GM21381 (cell line): ENCODE measurements around the gene KRTAP5-10.
"Not testable (repeated sequence)": the region's sequence is repeated elsewhere in the genome, so short reads cannot be mapped to it uniquely, and the experiment has no call there.

Experiments
- ATAC-seq: cut with Tn5 transposase; IDR thresholded peaks from one replicate; pipeline ENCODE4 v1.9.1; 2021; ENCODE audit warnings: mild to moderate bottlenecking, moderate library complexity; ENCODE audit not compliant: unreplicated experiment

KRTAP5-10 gene, protein sequence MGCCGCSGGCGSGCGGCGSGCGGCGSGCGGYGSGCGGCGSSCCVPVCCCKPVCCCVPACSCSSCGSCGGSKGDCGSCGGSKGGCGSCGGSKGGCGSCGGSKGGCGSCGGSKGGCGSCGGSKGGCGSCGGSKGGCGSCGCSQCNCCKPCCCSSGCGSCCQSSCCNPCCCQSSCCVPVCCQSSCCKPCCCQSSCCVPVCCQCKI

DNA sequence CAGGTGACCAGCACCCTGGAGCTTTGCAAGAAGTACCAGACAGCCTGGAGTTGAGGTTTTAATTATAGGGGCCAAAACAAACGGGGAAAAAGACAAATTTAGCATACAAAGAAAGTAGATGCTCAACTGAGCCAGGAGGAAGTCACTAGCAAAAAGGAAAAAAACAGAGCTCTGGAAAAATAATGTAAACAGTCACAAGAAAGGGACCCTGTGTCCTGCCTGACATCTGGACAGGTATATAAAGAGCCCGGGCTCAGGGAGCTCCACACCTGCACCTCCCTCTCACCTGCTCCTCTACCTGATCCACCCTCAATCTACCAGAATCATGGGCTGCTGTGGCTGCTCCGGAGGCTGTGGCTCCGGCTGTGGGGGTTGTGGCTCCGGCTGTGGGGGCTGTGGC lies at the start of gene KRTAP5-10:
KRTAP5-10 (plus strand) TSS at position 301 of the 400 bp plus-strand sequence; CDS start at position 326, 25 bp downstream.
- ATAC-seq = no peak

DNA sequence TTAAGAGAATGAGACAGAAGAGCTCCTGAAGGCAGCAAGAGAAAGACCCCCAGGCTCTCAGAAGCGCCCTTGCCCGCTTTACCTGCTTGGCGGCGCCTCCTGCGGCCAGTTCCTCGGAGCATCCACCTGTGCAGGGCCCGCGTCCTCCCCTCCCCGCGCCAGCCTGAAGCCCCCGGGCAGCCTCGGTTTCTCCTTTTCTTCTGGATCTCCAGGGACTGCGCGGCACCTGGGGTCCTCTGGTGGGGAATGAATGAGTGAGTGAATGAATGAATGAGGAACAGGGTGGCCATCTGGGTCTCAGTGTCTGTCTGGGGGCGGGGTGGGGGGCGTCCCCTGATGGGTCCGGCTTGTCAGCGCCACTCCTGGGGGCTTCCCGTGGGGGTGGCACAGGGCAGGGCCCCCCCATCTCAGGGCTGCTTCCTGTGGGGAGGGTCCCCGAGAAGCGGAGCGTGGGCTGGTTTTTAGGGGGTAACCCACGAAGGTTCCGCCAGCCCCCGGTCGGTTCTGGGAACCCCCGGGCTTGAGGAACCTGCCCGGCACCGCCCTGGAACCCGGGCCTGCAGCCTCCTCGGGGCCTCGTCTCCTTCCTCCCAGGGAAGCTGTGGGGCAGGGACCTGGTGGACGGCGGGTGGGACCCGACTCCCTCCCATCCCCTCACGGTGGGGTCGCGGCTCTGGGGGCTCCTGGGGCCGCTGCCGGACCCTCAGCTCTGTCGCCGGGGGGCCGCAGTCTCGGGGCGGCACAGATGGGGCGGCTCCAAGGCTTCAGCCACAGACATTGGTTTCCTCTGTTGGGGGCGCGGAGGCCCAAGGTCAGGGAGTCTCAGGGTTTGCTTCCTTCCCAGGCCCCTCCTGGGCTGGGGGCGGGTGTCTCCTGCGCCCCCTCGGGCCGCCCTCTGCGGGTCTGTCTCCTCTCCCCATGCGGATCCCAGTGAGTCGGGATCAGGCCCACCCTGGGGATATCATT lies 46.6 kb upstream of the KRTAP5-10 start:
- no peak for ATAC-seq

DNA sequence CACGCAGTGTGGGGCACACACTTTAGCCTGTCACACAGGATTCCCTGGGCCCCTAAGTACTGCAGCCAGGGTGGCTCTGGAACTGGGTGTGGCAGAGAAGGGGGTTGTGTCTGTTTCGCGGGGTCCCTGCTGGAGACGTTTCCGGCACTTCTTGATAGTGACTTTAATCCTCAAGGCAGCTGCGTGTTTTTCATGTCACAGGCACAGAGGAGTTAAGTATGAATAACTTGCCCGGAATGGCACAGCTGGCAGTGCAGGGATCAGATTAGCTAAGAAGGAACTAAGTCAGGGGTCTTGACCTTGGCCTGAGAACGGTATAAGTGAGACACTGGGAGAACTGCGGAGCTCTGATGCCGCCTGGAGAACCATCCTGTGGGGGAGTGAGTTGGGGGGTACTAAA lies 45.8 kb upstream of the KRTAP5-10 start:
- no peak for ATAC-seq

DNA sequence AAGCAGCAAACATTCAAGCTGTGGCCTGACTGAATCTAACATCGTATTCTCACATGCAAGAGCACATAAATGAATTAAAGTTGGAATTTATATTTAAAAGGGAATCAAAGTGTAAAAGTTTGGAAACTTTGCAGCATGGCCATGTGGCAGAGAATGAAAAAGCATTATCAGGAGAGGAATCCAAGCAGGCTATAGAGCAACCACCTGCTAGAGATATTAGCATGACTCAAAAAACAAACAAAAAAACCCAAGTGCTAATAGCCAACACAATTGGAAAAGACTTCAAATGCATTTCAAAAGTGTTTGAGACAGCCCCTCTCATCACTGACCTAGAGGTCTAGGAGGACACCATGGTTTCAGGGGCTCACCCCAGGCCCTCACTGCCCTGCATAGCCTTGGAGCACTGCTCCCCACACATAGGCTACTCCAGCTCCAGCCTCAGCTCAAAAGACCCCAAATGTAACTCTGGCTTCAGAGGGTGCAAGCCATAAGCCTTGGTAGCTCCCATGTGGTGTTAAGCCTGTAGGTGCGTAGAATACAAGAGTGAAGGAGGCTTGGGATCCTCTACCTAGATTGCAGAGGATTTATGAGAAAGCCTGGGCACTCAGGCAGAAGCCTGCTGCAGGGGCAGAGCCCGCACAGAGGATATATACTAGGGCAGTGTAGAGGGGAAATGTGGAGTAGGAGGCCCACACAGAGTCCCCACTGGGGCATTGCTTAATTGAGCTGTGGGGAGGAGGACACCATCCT lies 40.0 kb upstream of the KRTAP5-10 start:
- no peak for ATAC-seq

DNA sequence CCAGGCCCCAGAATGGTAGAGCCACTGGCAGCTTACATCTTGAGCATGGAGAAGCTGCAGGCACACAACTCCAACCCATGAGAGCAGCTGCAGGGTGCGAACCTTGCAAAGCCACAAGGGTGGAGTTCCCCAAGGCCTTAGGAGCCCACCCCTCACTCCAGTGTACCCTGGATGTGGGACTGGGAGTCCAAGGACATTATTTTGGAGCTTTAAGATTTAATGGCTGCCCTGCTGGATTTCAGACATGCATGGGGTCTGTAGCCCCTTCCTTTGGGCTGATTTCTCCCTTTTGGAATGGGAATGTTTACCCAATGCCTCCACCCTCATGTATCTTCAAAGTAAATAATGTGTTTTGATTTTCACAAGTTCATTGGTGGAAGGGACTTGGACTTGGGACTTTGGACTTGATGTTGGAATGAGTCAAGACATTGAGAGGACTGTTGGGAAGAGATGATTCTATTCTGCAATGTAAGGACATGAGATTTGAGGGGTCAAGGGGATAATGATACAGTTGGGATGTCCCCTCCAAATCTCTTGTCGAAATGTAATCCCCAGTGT lies 39.3 kb upstream of the KRTAP5-10 start:
- no peak for ATAC-seq

DNA sequence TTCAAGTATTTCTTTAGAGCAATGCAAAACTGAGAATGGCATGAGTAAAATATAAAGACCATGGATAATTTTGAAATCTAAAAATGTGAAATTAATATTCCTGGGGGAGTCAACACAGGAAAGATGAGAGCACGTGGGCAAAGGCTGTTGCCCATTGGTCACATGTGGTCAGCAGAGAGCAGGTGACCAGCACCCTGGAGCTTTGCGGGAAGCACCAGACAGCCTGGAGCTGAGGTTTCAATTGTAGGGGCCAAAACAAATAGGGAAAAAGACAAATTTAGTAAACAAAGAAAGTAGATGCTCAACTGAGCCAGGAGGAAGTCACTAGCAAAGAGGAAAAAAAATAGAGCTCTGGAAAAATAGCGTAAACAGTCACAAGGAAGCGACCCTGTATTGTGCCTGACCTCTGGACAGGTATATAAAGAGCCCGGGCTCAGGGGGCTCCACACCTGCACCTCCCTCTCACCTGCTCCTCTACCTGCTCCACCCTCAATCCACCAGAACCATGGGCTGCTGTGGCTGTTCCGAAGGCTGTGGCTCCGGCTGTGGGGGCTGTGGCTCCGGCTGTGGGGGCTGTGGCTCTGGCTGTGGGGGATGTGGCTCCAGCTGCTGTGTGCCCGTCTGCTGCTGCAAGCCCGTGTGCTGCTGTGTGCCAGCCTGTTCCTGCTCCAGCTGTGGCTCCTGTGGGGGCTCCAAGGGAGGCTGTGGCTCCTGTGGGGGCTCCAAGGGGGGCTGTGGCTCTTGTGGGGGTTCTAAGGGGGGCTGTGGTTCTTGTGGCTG lies 38.4 kb upstream of the KRTAP5-10 start, which contains the start of gene KRTAP5-7:
KRTAP5-7 (plus strand) TSS at position 472 of the 780 bp plus-strand sequence; CDS start at position 506, 34 bp downstream.
- ATAC-seq = not testable (repeated sequence)

DNA sequence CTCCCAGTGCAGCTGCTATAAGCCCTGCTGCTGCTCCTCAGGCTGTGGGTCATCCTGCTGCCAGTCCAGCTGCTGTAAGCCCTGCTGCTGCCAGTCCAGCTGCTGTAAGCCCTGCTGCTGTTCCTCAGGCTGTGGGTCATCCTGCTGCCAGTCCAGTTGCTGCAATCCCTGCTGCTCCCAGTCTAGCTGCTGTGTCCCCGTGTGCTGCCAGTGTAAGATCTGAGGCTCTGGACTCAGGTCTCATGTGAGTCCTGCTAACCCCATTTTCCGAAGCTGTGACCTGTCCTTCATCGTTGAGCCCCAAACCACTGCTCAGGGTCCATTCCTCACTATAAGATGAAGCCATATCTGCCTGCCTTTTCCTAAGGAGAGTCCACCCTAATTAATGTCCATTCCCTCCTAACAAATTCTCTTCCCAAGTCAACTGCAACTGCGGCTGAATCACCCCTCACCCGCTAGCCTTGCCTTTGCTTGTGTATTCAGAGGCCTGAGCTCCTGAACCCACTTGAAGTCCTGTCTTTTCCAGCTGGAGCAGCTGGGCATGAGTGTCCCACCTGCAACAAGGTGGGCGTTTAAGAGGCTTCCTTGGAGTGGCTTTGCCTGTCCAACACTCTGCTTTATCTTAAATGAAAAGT lies 37.7 kb upstream of the KRTAP5-10 start:
- no peak for ATAC-seq

DNA sequence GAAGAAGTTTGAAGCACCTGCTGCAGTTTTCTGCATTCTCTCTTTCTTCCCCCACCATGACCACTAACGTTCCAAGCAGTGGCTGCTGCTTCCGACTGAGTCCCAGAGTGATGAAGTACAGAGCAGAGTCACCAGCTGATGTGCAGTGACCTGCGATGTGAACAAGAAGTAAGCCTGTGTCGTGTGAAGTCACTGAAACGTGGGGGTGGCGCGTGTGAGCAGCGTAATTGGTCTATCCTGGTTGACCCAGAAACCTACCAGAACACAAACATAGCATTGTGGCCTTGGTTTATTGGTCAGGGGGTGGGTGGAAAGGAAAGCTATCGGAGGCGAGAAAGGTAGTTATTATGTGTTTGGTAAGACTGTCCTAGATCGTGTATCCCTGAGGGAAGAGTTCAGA lies 34.8 kb upstream of the KRTAP5-10 start:
- ATAC-seq = no peak

DNA sequence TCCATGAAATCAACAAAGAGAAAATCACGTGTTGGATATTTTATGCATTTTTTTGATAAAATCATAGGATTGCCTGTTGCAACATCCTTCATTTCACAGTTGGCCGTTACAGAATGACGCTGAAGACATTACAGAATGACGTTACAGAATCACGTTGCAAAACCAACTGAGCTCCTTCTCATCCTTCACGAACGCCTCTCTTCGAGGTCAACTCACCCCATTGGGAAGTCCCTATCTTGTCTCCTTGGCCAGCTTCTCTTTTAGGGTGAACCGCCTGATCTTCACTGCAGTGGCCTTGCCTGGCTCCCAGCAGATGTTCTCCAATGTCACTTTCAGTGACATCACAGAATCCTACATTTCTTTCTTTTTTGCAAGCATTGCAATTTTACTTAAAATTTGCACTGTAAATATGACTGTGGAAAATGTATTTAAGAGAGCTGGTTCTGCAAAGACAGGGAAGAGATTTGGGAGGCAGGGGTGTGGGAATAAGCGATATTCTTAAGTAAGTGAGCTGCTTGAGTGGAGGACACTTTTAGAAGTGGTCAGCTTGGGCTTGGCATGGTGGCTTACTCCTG lies 33.2 kb upstream of the KRTAP5-10 start:
- no peak for ATAC-seq

DNA sequence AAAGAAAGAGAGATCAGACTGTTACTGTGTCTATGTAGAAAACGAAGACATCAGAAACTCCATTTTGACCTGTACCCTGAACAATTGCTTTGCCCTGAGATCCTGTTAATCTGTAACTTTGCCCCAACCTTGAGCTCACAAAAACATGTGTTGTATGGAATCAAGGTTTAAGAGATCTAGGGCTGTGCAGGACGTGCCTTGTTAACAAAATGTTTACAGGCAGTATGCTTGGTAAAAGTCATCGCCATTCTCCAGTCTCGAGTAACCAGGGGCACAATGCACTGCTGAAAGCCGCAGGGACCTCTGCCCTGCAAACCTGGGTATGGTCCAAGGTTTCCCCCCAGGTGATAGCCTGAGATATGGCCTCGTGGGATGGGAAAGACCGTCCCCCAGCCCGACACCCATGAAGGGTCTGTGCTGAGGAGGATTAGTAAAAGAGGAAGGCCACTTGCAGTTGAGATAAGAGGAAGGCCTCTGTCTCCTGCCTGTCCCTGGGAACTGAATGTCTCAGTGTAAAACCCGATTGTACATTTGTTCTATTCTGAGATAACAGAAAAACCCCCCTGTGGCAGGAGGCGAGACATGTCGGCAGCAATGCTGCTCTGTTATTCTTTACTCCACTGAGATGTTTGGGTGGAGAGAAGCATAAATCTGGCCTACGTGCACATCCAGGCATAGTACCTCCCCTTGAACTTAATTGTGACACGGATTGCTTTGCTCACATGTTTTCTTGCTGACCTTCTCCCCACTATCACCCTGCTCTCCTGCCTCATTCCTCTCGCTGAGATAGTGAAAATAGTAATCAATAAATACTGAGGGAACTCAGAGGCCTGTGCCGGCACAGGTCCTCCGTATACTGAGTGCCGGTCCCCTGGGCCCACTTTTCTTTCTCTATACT lies 30.4 kb upstream of the KRTAP5-10 start:
- ATAC-seq = not testable (repeated sequence)

DNA sequence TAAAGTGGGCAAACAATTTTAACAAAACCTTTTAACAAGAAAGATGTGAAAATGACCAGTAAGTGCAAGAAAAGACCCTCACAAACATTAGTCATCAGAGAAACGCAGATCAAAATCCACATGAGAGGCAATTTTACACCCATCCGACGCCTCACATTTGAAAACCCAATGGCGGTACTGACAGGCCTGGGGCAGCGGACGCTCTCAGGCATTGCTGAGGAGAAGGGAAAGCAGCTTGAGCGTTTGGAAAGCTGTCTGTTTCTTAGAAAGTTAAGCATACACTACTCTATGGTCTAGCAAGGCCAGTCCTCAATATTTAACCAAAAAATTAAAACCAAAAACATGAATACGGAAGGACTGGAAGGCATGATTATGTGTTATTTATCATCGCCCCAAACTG lies 29.5 kb upstream of the KRTAP5-10 start:
- ATAC-seq = no peak

DNA sequence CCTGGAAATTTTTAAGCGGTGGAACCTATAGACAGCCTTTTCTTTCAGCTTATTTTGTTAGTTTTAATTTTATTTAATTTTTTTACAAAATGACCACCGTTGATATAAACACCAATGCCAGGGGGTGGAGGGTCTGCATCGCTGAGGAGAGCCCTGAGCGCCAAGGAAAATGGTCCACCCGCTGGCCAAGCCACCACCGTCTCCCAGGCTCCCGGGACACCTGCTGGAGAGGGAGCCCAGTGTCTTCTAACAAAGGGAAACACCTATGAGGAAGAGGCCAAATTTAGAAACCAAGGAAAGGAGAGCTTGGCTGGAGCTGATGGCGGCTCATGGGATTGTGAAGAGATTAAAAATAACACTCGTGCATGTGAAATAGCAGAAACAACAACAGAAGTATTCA lies 27.8 kb upstream of the KRTAP5-10 start:
- ATAC-seq = no peak

DNA sequence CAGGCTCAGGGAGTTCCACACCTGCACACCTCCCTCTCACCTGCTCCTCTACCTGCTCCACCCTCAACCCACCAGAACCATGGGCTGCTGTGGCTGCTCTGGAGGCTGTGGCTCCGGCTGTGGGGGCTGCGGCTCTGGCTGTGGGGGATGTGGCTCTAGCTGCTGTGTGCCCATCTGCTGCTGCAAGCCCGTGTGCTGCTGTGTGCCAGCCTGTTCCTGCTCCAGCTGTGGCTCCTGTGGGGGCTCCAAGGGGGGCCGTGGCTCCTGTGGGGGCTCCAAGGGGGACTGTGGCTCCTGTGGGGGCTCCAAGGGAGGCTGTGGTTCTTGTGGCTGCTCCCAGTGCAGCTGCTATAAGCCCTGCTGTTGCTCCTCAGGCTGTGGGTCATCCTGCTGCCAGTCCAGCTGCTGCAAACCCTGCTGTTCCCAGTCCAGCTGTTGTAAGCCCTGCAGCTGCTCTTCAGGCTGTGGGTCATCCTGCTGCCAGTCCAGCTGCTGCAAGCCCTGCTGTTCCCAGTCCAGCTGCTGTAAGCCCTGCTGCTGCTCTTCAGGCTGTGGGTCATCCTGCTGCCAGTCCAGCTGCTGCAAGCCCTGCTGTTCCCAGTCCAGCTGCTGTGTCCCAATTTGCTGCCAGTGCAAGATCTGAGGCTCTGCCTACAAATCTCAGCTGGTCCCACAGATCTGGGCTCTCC lies 27.2 kb upstream of the KRTAP5-10 start, which contains the start of gene KRTAP5-8:
KRTAP5-8 (plus strand) TSS at position 49 of the 689 bp plus-strand sequence; CDS start at position 80, 31 bp downstream.
- not testable (repeated sequence) for ATAC-seq

DNA sequence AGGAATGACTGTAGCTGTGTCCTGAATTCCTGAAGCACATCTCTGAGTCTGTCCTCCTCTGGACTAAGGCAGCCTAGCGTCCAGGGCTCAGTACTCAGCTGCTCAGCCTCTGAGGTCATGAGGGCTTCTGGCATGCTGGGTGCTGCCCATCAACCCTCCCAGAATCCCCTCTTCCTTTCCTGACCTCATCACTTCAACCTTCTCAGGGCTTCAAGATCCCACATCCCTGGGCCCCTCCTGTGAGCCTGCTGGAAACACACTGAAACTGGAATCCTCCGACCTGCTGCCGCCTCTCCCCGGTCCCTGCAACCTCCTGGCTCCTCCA lies 26.7 kb upstream of the KRTAP5-10 start:
- ATAC-seq = no peak

DNA sequence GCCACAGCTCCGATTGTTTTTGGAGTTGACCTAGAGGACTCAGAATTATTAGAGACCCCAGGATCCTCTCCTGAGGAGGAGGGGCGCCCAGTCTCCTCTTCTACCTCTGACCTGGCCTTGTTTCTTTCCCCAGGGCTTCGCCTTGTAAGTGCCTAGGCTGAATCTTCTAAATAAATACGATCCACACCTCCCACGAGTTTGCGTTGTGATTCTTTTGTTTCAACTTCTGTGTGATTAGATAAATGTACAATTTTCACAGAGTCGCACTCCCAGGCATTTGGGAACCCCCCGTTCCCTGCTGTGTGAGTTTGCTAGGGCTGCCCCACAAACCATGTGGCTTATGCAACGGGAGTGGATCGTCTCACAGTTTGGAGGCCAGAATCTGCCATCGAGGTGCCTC lies 26.3 kb upstream of the KRTAP5-10 start:
- ATAC-seq = no peak

DNA sequence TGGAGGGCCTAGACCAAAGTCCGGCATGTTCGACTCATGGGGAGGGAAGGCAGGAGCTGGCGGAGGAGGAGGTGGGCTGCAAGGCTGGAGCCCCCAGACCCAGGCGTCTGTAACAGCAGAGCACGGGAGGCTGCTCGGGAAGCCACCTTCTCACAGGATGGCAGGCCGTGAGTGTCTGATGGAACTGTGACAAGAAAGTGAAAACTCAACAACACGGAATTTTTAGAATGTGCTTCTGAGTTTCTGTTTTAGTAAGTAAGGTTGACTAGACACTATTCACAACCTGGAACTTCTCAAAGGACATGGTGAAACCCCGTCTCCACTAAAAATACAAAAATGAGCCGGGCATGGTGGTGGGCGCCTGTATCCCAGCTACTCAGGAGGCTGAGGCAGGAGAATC lies 25.4 kb upstream of the KRTAP5-10 start:
- ATAC-seq = not testable (repeated sequence)

DNA sequence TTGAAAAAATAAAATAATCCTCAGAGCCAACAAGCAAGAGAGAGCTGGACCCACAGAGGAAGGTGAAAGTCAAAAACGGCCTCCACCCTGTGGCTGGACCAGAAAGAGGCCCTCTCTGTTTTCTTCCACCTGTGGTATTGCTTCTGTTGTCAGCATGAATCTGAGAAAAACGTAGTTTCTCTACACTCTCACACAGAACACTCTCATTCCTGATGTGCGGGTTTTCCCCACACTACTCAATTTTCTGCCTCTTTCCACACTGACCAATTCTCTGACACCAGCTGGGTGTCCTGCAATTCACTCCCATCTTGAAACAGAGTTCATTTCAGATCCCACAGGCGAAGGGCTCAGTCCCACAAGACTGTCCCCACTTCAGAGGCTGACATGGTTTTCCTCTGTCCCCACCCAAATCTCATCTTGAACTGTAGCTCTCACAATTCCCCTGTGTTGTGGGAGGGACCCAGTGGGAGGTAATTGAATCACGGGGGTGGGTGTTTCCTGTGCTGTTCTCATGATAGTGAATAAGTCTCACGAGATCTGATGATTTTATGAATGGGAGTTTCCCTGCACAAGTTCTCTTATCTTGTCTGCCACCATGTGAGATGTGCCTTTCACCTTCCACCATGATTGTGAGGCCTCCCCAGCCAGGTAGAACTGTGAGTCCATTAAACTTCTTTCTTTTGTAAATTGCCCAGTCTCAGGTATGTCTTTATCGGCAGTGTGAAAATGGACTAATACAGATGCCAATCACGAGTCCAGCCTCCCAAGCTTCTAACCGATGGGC lies 24.6 kb upstream of the KRTAP5-10 start:
- ATAC-seq = not testable (repeated sequence)
